Measurements from ENCODE around the gene HSPA2. TPM values are rescaled to one million over a fixed set of nuclear protein-coding genes. Genes with fewer than 3 reads are reported as not detected.
"Not testable (repeated sequence)": the region's sequence is repeated elsewhere in the genome, so short reads cannot be mapped to it uniquely, and the experiment has no call there.

HSPA2 gene
- polyA plus RNA-seq, 4 donors: 1.4 to 14.5 (median 6.2) TPM

DNA sequence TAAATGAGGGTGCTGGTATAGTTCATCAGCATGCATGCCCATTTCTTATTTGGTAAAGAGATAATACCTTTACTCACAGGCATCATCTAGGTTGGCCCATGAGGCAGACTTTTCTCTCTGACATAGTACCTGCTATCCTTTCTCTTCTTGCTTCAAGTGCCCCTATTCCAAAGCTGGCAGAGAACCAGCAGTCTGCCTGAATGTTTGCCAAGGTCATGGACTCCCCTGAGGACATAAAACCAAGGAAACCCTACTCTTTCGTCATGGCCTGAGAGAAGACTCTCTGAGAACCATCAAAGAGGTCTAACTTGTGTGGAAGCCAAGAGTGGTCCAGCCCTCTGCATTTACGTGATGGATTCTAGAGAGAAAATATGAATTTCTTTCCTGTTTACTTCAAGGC lies 21.1 kb downstream of the HSPA2 start:
- Histone ChIP-seq H3K4me1 (ENCODE audit: control insufficient read depth in 3 of 3, insufficient read depth in 2 of 3, low read depth in 1 of 3, low read length in 2 of 3) (no peaks in the 10 kb centered on the region), H3K27me3 (ENCODE audit: control insufficient read depth in 3 of 3, insufficient read depth in 3 of 3, low read length in 3 of 3) (no peaks in the 10 kb centered on the region), H3K27ac (ENCODE audit: low read depth in 1 of 3, low read length in 2 of 3) (no peak overlapping the region), H3K36me3 (ENCODE audit: control insufficient read depth in 3 of 3, insufficient read depth in 2 of 3, low read depth in 1 of 3, low read length in 3 of 3) (no peaks in the 10 kb centered on the region), H3K4me3 (ENCODE audit: low read depth in 1 of 3, low read length in 3 of 3) (no peak overlapping the region), H3K9me3 (ENCODE audit: control insufficient read depth in 2 of 2, insufficient read depth in 1 of 2, low read depth in 1 of 2, low read length in 1 of 2) (no peaks in the 10 kb centered on the region)
- no peak for FAIRE-seq
- WGBS, 3 donors: 70 to 83% (median 73%) methylated on average over 2 of the region's 2 CpGs
- DNase-seq: no peak

DNA sequence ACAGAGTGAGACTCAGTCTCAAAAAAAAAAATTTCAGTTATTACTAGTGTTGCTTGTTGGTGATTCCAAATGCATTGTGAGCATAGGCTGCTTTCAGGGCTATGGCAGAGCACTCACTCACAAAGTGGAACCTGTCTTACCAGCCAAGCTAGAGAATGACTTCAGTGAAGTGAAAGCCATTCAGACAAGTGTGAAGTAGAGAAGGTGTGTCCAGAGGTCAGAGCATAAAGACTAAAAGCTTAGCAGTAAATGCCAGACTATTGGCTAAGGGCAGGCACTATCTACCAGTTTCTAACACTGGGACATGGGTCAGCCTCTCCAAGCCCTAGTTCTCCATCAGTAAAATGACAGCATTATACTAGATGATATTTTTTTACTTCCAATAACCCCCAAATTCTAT lies 21.9 kb downstream of the HSPA2 start:
- Histone ChIP-seq H3K9me3 (ENCODE audit: control insufficient read depth in 2 of 2, insufficient read depth in 1 of 2, low read depth in 1 of 2, low read length in 1 of 2) (no peaks in the 10 kb centered on the region), H3K27me3 (ENCODE audit: control insufficient read depth in 3 of 3, insufficient read depth in 3 of 3, low read length in 3 of 3) (no peaks in the 10 kb centered on the region), H3K4me1 (ENCODE audit: control insufficient read depth in 3 of 3, insufficient read depth in 2 of 3, low read depth in 1 of 3, low read length in 2 of 3) (no peaks in the 10 kb centered on the region), H3K27ac (ENCODE audit: low read depth in 1 of 3, low read length in 2 of 3) (no peak overlapping the region), H3K4me3 (ENCODE audit: low read depth in 1 of 3, low read length in 3 of 3) (no peak overlapping the region), H3K36me3 (ENCODE audit: control insufficient read depth in 3 of 3, insufficient read depth in 2 of 3, low read depth in 1 of 3, low read length in 3 of 3) (no peaks in the 10 kb centered on the region)
- DNase-seq (peak; percentile 53 to 67), FAIRE-seq (no peak)

DNA sequence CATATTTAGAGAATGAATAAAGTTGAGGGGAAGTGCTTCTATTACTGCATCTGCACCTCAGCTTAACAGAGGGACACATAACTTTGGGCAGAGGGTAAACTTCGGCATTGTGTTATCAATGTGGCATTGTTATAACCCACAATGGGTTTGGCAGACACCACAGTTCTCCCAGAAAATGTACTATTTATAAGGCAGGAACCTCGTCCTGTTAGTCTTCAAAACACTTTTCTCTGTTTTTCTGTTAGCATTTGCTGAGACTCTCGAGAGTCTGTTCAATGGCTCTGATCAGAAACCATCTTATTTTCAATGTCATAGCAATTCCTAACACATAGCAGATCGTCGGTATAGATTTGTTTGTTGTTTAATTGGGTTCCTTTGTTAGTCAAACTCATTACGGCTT lies 23.2 kb downstream of the HSPA2 start:
- DNase-seq (no peak), FAIRE-seq (no peak)
- no peaks in the 10 kb centered on the region for H3K9me3 ChIP-seq (ENCODE audit: control insufficient read depth in 2 of 2, insufficient read depth in 1 of 2, low read depth in 1 of 2, low read length in 1 of 2)
- 78 to 86% (median 82%) methylated on average over 6 of the region's 6 CpGs for WGBS, 3 donors
- H3K27me3 ChIP-seq (ENCODE audit: control insufficient read depth in 3 of 3, insufficient read depth in 3 of 3, low read length in 3 of 3): no peaks in the 10 kb centered on the region
- no peaks in the 10 kb centered on the region for H3K36me3 ChIP-seq (ENCODE audit: control insufficient read depth in 3 of 3, insufficient read depth in 2 of 3, low read depth in 1 of 3, low read length in 3 of 3)
- H3K4me1 ChIP-seq (ENCODE audit: control insufficient read depth in 3 of 3, insufficient read depth in 2 of 3, low read depth in 1 of 3, low read length in 2 of 3): no peaks in the 10 kb centered on the region
- no peak overlapping the region for H3K27ac ChIP-seq (ENCODE audit: low read depth in 1 of 3, low read length in 2 of 3)
- no peak overlapping the region for H3K4me3 ChIP-seq (ENCODE audit: low read depth in 1 of 3, low read length in 3 of 3)

DNA sequence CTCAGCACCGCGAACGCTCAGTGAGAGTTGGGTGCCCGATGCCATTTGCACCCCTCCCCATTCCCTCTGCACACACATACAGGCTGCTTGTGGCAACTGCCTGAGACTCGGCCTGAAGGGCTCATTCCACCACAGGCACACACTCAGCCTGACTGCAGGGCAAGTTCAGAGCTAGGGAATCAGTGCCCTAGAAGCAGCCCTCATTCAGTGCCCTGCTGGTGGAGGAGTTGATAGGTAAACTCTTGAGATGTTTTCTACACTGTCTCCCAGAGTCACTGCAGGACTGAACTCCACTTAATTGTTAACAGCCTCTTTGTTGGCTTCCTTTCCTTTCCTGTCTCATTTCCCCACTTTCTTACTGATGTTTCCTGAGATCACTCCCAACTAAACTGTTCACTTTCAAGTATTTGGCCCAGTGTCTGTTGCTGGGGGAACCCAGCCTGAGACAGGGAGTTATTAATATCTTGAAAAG lies 26.1 kb downstream of the HSPA2 start:
- Histone ChIP-seq H3K36me3 (ENCODE audit: control insufficient read depth in 3 of 3, insufficient read depth in 2 of 3, low read depth in 1 of 3, low read length in 3 of 3) (no peaks in the 10 kb centered on the region), H3K9me3 (ENCODE audit: control insufficient read depth in 2 of 2, insufficient read depth in 1 of 2, low read depth in 1 of 2, low read length in 1 of 2) (no peaks in the 10 kb centered on the region), H3K27ac (ENCODE audit: low read depth in 1 of 3, low read length in 2 of 3) (peak overlapping the region in 1 of 3 donors; percentile 0), H3K4me3 (ENCODE audit: low read depth in 1 of 3, low read length in 3 of 3) (no peak overlapping the region), H3K27me3 (ENCODE audit: control insufficient read depth in 3 of 3, insufficient read depth in 3 of 3, low read length in 3 of 3) (no peaks in the 10 kb centered on the region), H3K4me1 (ENCODE audit: control insufficient read depth in 3 of 3, insufficient read depth in 2 of 3, low read depth in 1 of 3, low read length in 2 of 3) (no peaks in the 10 kb centered on the region)
- WGBS, 3 donors: 75 to 93% (median 79%) methylated on average over 5 of the region's 5 CpGs
- no peak for FAIRE-seq
- no peak for DNase-seq

DNA sequence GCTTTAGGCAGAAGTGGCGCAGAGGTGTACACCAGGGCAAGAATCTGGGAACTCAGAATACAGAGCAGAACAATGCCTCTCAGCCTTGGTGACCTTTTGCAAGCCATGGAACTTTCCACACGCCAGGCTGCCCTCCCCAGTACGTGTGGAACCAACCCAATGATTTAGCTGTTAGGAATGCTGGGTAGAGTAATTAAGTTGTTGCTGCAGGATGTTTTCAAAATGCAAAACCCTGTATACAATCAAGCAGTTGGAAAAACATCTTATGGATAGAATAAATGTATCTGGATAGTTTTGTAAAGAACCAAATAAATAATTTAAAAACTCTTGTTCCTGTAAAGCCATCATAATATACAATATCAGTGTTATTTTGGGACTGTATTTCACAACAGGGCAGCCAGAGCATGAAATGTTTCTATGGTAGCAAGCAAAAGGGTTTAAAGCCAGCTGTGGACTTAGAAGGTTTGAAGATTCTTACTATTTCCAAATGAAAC lies 28.6 kb downstream of the HSPA2 start:
- H3K27me3 ChIP-seq (ENCODE audit: control insufficient read depth in 3 of 3, insufficient read depth in 3 of 3, low read length in 3 of 3): no peaks in the 10 kb centered on the region
- no peak overlapping the region for H3K4me3 ChIP-seq (ENCODE audit: low read depth in 1 of 3, low read length in 3 of 3)
- no peaks in the 10 kb centered on the region for H3K4me1 ChIP-seq (ENCODE audit: control insufficient read depth in 3 of 3, insufficient read depth in 2 of 3, low read depth in 1 of 3, low read length in 2 of 3)
- no peaks in the 10 kb centered on the region for H3K9me3 ChIP-seq (ENCODE audit: control insufficient read depth in 2 of 2, insufficient read depth in 1 of 2, low read depth in 1 of 2, low read length in 1 of 2)
- H3K36me3 ChIP-seq (ENCODE audit: control insufficient read depth in 3 of 3, insufficient read depth in 2 of 3, low read depth in 1 of 3, low read length in 3 of 3): no peaks in the 10 kb centered on the region
- FAIRE-seq (no peak), DNase-seq (no peak)
- WGBS, 3 donors: 52 to 73% (median 72%) methylated on average over 3 of the region's 3 CpGs
- H3K27ac ChIP-seq (ENCODE audit: low read depth in 1 of 3, low read length in 2 of 3): no peak overlapping the region

DNA sequence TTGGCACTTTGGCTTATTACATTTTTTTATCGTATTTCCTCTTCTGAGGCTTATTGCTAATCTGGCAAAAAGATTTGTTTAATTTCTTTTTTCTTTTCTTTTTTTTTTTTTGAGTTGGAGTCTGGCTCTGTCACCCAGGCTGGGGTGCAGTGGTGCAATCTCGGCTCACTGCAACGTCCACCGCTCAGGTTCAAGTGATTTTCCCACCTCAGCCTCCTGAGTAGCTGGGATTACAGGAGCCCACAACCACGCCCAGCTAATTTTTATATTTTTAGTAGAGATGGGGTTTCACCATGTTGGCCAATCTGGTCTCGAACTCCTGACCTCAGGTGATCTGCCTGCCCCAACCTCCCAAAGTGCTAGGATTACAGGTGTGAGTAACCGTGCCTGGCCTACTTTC lies 29.1 kb downstream of the HSPA2 start:
- peak overlapping the region in 1 of 3 donors; percentile 14 for H3K27ac ChIP-seq (ENCODE audit: low read depth in 1 of 3, low read length in 2 of 3)
- H3K9me3 ChIP-seq (ENCODE audit: control insufficient read depth in 2 of 2, insufficient read depth in 1 of 2, low read depth in 1 of 2, low read length in 1 of 2); H3K36me3 ChIP-seq (ENCODE audit: control insufficient read depth in 3 of 3, insufficient read depth in 2 of 3, low read depth in 1 of 3, low read length in 3 of 3); H3K4me3 ChIP-seq (ENCODE audit: low read depth in 1 of 3, low read length in 3 of 3); FAIRE-seq; DNase-seq; H3K27me3 ChIP-seq (ENCODE audit: control insufficient read depth in 3 of 3, insufficient read depth in 3 of 3, low read length in 3 of 3); H3K4me1 ChIP-seq (ENCODE audit: control insufficient read depth in 3 of 3, insufficient read depth in 2 of 3, low read depth in 1 of 3, low read length in 2 of 3): not testable (repeated sequence)
- WGBS, 3 donors: 82 to 87% (median 82%) methylated on average over 7 of the region's 7 CpGs

DNA sequence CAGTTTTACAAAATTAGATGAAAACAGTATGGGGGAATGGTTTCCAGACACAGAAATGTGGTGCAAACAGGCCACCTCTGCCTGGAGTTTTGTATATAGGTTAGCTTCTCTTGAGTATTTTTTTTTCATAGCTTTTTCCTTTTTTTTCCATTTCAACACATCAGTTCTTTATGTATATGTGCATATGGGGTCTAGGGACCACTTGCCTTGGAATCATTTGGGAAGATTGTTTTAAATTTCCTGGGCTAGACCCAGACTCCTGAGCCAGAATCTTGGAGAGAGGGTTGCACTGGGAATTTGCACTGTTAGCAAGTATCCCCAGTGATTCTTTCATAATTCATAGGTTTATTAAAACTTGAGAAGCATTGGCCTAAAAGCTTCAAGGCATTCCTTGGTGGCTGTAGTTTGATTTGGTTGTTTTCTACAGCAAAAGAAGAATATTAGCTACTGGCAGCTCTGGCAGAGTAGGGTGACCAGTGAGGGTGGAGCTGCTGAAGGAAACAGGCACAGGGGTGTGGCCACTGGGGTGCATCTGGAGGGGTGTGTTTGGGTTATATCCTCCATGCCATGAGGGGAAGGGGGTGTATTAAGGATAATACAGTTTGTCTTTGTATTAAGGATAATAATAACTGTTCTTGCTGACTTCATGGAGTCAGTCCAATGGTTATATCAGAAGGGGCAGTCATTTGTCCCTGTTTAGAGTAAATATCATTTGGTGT lies 32.0 kb downstream of the HSPA2 start:
- DNase-seq: no peak
- Histone ChIP-seq H3K36me3 (ENCODE audit: control insufficient read depth in 3 of 3, insufficient read depth in 2 of 3, low read depth in 1 of 3, low read length in 3 of 3) (no peaks in the 10 kb centered on the region), H3K27me3 (ENCODE audit: control insufficient read depth in 3 of 3, insufficient read depth in 3 of 3, low read length in 3 of 3) (no peaks in the 10 kb centered on the region), H3K9me3 (ENCODE audit: control insufficient read depth in 2 of 2, insufficient read depth in 1 of 2, low read depth in 1 of 2, low read length in 1 of 2) (no peaks in the 10 kb centered on the region), H3K4me1 (ENCODE audit: control insufficient read depth in 3 of 3, insufficient read depth in 2 of 3, low read depth in 1 of 3, low read length in 2 of 3) (no peaks in the 10 kb centered on the region), H3K4me3 (ENCODE audit: low read depth in 1 of 3, low read length in 3 of 3) (no peak overlapping the region), H3K27ac (ENCODE audit: low read depth in 1 of 3, low read length in 2 of 3) (peak overlapping the region in 1 of 3 donors; percentile 38)
- FAIRE-seq: no peak

DNA sequence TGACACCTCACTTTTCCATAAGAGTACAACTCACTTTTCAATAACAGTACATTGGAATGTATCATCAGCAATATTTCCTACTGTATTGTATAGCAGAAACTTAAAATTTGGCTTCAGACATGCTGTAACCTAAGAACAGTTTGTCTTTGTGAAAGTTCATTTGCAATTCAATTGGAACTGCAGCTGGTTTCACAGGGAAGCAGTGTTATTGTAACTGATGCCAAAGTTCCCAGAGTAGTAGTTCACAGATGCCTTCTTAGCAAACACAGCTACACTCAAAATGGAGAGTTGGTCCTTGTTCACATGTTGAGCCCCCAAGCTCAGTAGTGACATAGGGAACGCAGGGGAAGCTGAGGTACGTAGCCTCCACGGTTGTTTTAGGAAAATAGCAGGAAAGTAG lies 32.6 kb downstream of the HSPA2 start:
- Histone ChIP-seq H3K27ac (ENCODE audit: low read depth in 1 of 3, low read length in 2 of 3) (peak overlapping the region in 1 of 3 donors; percentile 29), H3K9me3 (ENCODE audit: control insufficient read depth in 2 of 2, insufficient read depth in 1 of 2, low read depth in 1 of 2, low read length in 1 of 2) (no peaks in the 10 kb centered on the region), H3K4me3 (ENCODE audit: low read depth in 1 of 3, low read length in 3 of 3) (no peak overlapping the region), H3K36me3 (ENCODE audit: control insufficient read depth in 3 of 3, insufficient read depth in 2 of 3, low read depth in 1 of 3, low read length in 3 of 3) (no peaks in the 10 kb centered on the region), H3K27me3 (ENCODE audit: control insufficient read depth in 3 of 3, insufficient read depth in 3 of 3, low read length in 3 of 3) (no peaks in the 10 kb centered on the region), H3K4me1 (ENCODE audit: control insufficient read depth in 3 of 3, insufficient read depth in 2 of 3, low read depth in 1 of 3, low read length in 2 of 3) (no peaks in the 10 kb centered on the region)
- DNase-seq: no peak
- WGBS, 3 donors: 72 to 92% (median 88%) methylated on average over 3 of the region's 3 CpGs
- FAIRE-seq: no peak

Measured in small intestine (tissue), 7 donors.